Measurements from ENCODE around the gene RHOJ.

GRCh38 chr14:63192085-63192484 lies 12.2 kb upstream of the RHOJ start:
- TF ChIP-seq CTCF (IDR thresholded peaks at IDR 0.05; ENCODE audit: poor library complexity) (no peak), EZH2 (IDR thresholded peaks at IDR 0.05; ENCODE audit: borderline replicate concordance) (no peak)

Data from hepatocyte (in vitro differentiated cells).